ENCODE data around the gene STX8. TPM values are rescaled to one million over a fixed set of nuclear protein-coding genes. Genes with fewer than 3 reads are reported as not detected.

The STX8 gene
- polyA plus RNA-seq, 1 of the 3 experiments (the other 2 are of a cell fraction) = 51.3 TPM

GRCh38 chr17:9273428-9274391, 301.9 kb downstream of the STX8 start:
- no peak for TF ChIP-seq MAX (IDR thresholded peaks at IDR 0.05; ENCODE audit: low read depth)
- TF ChIP-seq RFX5 (IDR thresholded peaks at IDR 0.05; ENCODE audit: low read length) = no peak
- TF ChIP-seq TCF12 (IDR thresholded peaks at IDR 0.05) = no peak
- TF ChIP-seq RCOR1 (IDR thresholded peaks at IDR 0.05; ENCODE audit: low read length) = no peak
- no peak for TF ChIP-seq RAD21 (IDR thresholded peaks at IDR 0.05; ENCODE audit: low read length)
- TF ChIP-seq CHD2 (IDR thresholded peaks at IDR 0.05; ENCODE audit: low read length, partially characterized antibody) = no peak
- no peak for TF ChIP-seq TEAD4 (IDR thresholded peaks at IDR 0.05; ENCODE audit: borderline replicate concordance, insufficient read depth)
- TF ChIP-seq PBX3 (IDR thresholded peaks at IDR 0.05) = no peak
- no peak for TF ChIP-seq EZH2phosphoT487 (IDR thresholded peaks at IDR 0.05; ENCODE audit: borderline replicate concordance, low read depth)
- CTCF ChIA-PET = interaction anchor here (3.4 kb wide), 1 partner anchor 18 kb away, joined by 13 read pairs; no protein-coding TSS in a partner anchor

GRCh38 chr17:9272501-9273200, 303.0 kb downstream of the STX8 start:
- no peak overlapping the region for H3K9ac ChIP-seq
- no peaks in the 10 kb centered on the region for H3K36me3 ChIP-seq (replicated peaks in 1 of 2; ENCODE audit: control insufficient read depth in 1 of 2, insufficient read depth in 2 of 2, low read length in 1 of 2)
- H3K9me3 ChIP-seq = no peaks in the 10 kb centered on the region
- no peaks in the 10 kb centered on the region for H4K20me1 ChIP-seq (ENCODE audit: insufficient read depth)
- H3K4me2 ChIP-seq = no peak overlapping the region
- no peaks in the 10 kb centered on the region for H3F3A ChIP-seq (replicated peaks; ENCODE audit: insufficient read depth)
- no peak for TF ChIP-seq SIN3A (IDR thresholded peaks at IDR 0.05; ENCODE audit: borderline replicate concordance, low read depth, low read length)
- no peak for TF ChIP-seq ZBTB33 (IDR thresholded peaks at IDR 0.05; ENCODE audit: borderline replicate concordance, low read depth)
- no peak for TF ChIP-seq MEF2A (IDR thresholded peaks at IDR 0.05; ENCODE audit: borderline replicate concordance, low read depth)
- TF ChIP-seq IRF3 (IDR thresholded peaks at IDR 0.05; ENCODE audit: low read depth, low read length) = no peak
- no peak for TF ChIP-seq SMC3 (IDR thresholded peaks at IDR 0.05; ENCODE audit: low read depth, low read length)
- no peak for TF ChIP-seq RXRA (IDR thresholded peaks at IDR 0.05; ENCODE audit: borderline replicate concordance, low read depth)
- H3K4me1 ChIP-seq (ENCODE audit: control insufficient read depth in 1 of 2, insufficient read depth in 2 of 2, low read depth in 1 of 2, low read length in 1 of 2) = no peaks in the 10 kb centered on the region; a peak in 1 of 4 replicates
- whole genome bisulfite sequencing (ENCODE audit: low lambda C conversion rate) = 87% methylated on average over 22 of the region's 22 CpGs
- ChIA-PET POLR2A (no interaction called here), CTCF (interaction anchor here (3.4 kb wide), 1 partner anchor 19 kb away, joined by 13 read pairs; no protein-coding TSS in a partner anchor)
- H3K27me3 ChIP-seq (ENCODE audit: insufficient read depth) = no peaks in the 10 kb centered on the region
- no peak overlapping the region for H2AFZ ChIP-seq (ENCODE audit: low read depth)
- H3K27ac ChIP-seq (ENCODE audit: low read depth in 2 of 2, low read length in 1 of 2) = no peak overlapping the region
- H3K9me2 ChIP-seq = no peaks in the 10 kb centered on the region
- no peak for DNase-seq
- H3K4me3 ChIP-seq (ENCODE audit: low read depth in 2 of 2, low read length in 1 of 2) = no peak overlapping the region
- H3K79me2 ChIP-seq (ENCODE audit: insufficient read depth) = no peaks in the 10 kb centered on the region

More at GRCh38 chr17:9273428-9274391, 301.9 kb downstream of the STX8 start:
- Histone ChIP-seq H3K27ac (ENCODE audit: low read depth in 2 of 2, low read length in 1 of 2) (no peak overlapping the region), H3K9me3 (no peaks in the 10 kb centered on the region), H3K9ac (no peak overlapping the region), H2AFZ (ENCODE audit: low read depth) (no peak overlapping the region), H3K9me2 (no peaks in the 10 kb centered on the region), H3K4me2 (no peak overlapping the region), H3K79me2 (ENCODE audit: insufficient read depth) (no peaks in the 10 kb centered on the region), H3K4me3 (ENCODE audit: low read depth in 2 of 2, low read length in 1 of 2) (no peak overlapping the region), H4K20me1 (ENCODE audit: insufficient read depth) (no peaks in the 10 kb centered on the region), H3K36me3 (replicated peaks in 1 of 2; ENCODE audit: control insufficient read depth in 1 of 2, insufficient read depth in 2 of 2, low read length in 1 of 2) (no peaks in the 10 kb centered on the region), H3F3A (replicated peaks; ENCODE audit: insufficient read depth) (no peaks in the 10 kb centered on the region), H3K27me3 (ENCODE audit: insufficient read depth) (no peaks in the 10 kb centered on the region), H3K4me1 (ENCODE audit: control insufficient read depth in 1 of 2, insufficient read depth in 2 of 2, low read depth in 1 of 2, low read length in 1 of 2) (no peaks in the 10 kb centered on the region; a peak in 1 of 4 replicates)
- POLR2A ChIA-PET = no interaction called here
- WGBS (ENCODE audit: low lambda C conversion rate) = 93% methylated on average over 16 of the region's 21 CpGs
- DNase-seq = no peak

Measured in SK-N-SH (cell line).